K562 (cell line): ENCODE data around the gene P2RX3. TPM values are rescaled to one million over a fixed set of nuclear protein-coding genes. Genes with fewer than 3 reads are reported as not detected.
A peak's percentile ranks its signal among the peaks of the same experiment; 100 is the strongest.

ENCODE experiments used
- ELF1 ChIP-seq: fragments of 200-800 bp; sonication (Bioruptor generic); IDR thresholded peaks from 2 replicates; pipeline ENCODE4 v1.6.1; 2016; ENCODE audit warnings: missing genetic modification characterization, missing compliant biosample characterization
- HDGF ChIP-seq: fragments of 450-650 bp; IDR thresholded peaks from 2 replicates; pipeline ENCODE4 v1.6.1; 2016
- HNRNPUL1 ChIP-seq: fragments of 200-400 bp; formaldehyde crosslinking; IDR thresholded peaks from 2 replicates; pipeline ENCODE4 v1.6.1; 2017; ENCODE audit warnings: low read length
- MEF2D ChIP-seq: conservative IDR thresholded peaks from 2 replicates; pipeline ENCODE4 v1.6.1; 2016; ENCODE audit warnings: low read depth, missing genetic modification characterization, missing compliant biosample characterization
- PPARD ChIP-seq: fragments of 250-450 bp; sonication (Bioruptor Pico); IDR thresholded peaks from 2 replicates; pipeline ENCODE4 v1.8.0; 2022; ENCODE audit warnings: inconsistent platforms, mild to moderate bottlenecking, moderate library complexity
- PRMT5 ChIP-seq: sonication (generic); formaldehyde crosslinking; IDR thresholded peaks from 2 replicates; pipeline ENCODE4 v1.5.0; 2020; ENCODE audit warnings: missing genetic modification reagents
- TGIF2 ChIP-seq: sonication (generic); formaldehyde crosslinking; IDR thresholded peaks from 2 replicates; pipeline ENCODE4 v1.8.1; 2022; ENCODE audit warnings: mild to moderate bottlenecking, missing genetic modification reagents, moderate library complexity
- ZC3H8 ChIP-seq: fragments of 450-650 bp; IDR thresholded peaks from 2 replicates; pipeline ENCODE4 v1.6.1; 2017
- ZMIZ1 ChIP-seq, 2 experiments: fragments of 150-350 bp in 1 of 2; IDR thresholded peaks; 2 replicates each; pipeline ENCODE4 v1.6.1; 2012 to 2016; ENCODE audit warnings: low read depth in 2 of 2, low read length in 2 of 2, mild to moderate bottlenecking in 1 of 2, moderate library complexity in 1 of 2
- ZNF174 ChIP-seq: fragments of 250-450 bp; sonication (Bioruptor Pico); IDR thresholded peaks from 2 replicates; pipeline ENCODE4 v1.4.0; 2020; ENCODE audit warnings: mild to moderate bottlenecking
- ZNF263 ChIP-seq: sonication (generic); formaldehyde crosslinking; IDR thresholded peaks from 2 replicates; pipeline ENCODE4 v1.8.0; 2022; ENCODE audit warnings: mild to moderate bottlenecking, missing genetic modification reagents, borderline replicate concordance
- ZNF324 ChIP-seq: fragments of 250-450 bp; sonication (Bioruptor Pico); IDR thresholded peaks from 2 replicates; pipeline ENCODE4 v1.4.0; 2020; ENCODE audit warnings: mild to moderate bottlenecking
- ZNF592 ChIP-seq: fragments of 450-650 bp; IDR thresholded peaks from 2 replicates; pipeline ENCODE4 v1.6.1; 2017; ENCODE audit warnings: antibody characterized with exemption, mild to moderate bottlenecking
- ZNF696 ChIP-seq: fragments of 250-450 bp; sonication (Bioruptor Pico); conservative IDR thresholded peaks from 2 replicates; pipeline ENCODE4 v1.4.0; 2020; ENCODE audit warnings: mild to moderate bottlenecking, moderate library complexity
- ZNF707 ChIP-seq: fragments of 250-450 bp; sonication (Bioruptor Pico); conservative IDR thresholded peaks from 2 replicates; pipeline ENCODE4 v1.8.0; 2022; ENCODE audit warnings: inconsistent platforms, mild to moderate bottlenecking, moderate library complexity
- ZNF764 ChIP-seq: fragments of 250-450 bp; sonication (Bioruptor Pico); IDR thresholded peaks from 2 replicates; pipeline ENCODE4 v1.4.0; 2020; ENCODE audit warnings: low read depth, mild to moderate bottlenecking, moderate library complexity
- polyA plus RNA-seq, 8 experiments: library from polyadenylated mRNA; depleted of rRNA in 4 of 8; stranded (reverse) in 5 of 8; unstranded in 3 of 8; fragments of >200 nt; fragmentation: Nextera tagmentation in 2 of 8; fragmentation: Illumina TruSeq in 1 of 8; extraction: Ambion mirVana in 2 of 8; extraction: Trizol in 1 of 8; gene quantifications; 2 replicates each; pipeline versions ENCODE4 v1.2.1 to v1.2.3, GENCODE V29; 2011 to 2014; ENCODE audit warnings: inconsistent platforms in 1 of 8, missing spikeins in 1 of 8
- total RNA-seq, 7 experiments: library from RNA; depleted of rRNA in 6 of 7; stranded (reverse); fragments of >200 nt in 6 of 7; fragmentation: Illumina TruSeq in 2 of 7; extraction: Trizol in 2 of 7; gene quantifications; 2 replicates each; pipeline versions ENCODE4 v1.2.1 to v1.2.3, GENCODE V29; 2011 to 2021; ENCODE audit warnings: low replicate concordance in 1 of 7
- TF ChIP-seq, protein P1 (sequence below), 2 experiments: IDR thresholded peaks; 2 replicates each; pipeline ENCODE4 v1.6.1; 2011; ENCODE audit warnings: borderline replicate concordance in 1 of 2, control low read depth in 1 of 2, low read depth in 1 of 2, low read length in 1 of 2, mild to moderate bottlenecking in 1 of 2, mixed read lengths in 1 of 2, moderate library complexity in 1 of 2; ENCODE audit not compliant: insufficient read depth in 1 of 2, insufficient read length in 1 of 2, poor library complexity in 1 of 2, severe bottlenecking in 1 of 2; ENCODE audit errors: extremely low read depth in 1 of 2
- TF ChIP-seq, protein P2 (sequence below): fragments of 450-650 bp; IDR thresholded peaks from 2 replicates; pipeline ENCODE4 v1.6.1; 2014; ENCODE audit warnings: low read depth, mild to moderate bottlenecking, moderate library complexity, borderline replicate concordance

Gene P2RX3
- total and polyA plus RNA-seq, 9 of the 15 experiments (the other 6 are each of a cell fraction or from before 2014, with no cell fraction given): not detected

DNA sequence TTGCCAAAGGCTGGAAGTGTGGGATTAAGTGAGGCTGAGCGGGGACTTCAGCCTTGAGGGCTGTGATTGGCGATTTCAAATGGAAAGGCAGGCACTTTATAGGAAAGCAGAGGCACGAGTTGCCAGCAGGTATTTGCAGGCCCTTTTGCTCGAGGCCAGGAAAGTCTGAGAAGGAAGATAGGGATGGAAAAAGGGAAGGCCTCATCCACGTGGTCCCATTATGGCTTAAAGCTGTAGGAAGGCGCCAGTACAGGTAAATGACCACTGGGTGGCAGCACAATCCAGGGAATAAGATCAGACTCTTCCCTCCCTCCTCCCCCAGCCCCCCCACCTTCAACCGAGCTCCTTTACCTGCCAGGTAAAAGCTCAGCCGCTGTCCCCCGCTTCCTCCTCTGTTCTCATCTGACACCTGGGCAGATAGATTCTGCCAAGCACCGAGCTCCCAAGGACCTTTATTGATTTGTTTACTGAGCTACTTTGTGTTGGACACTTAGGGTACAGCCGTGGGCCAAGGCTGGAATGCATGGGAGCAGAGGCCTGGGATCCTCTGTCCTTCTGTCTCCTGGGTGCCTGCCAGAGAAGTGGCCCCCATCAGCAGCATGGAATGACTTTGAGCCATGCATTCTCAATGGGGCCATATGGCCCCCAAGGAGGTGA is 7.5 kb downstream of the P2RX3 start (continued):
- TF ChIP-seq ELF1 (no peak), ZNF764 (no peak), ZNF696 (no peak), TGIF2 (CRISPR knock-in tag) (no peak), ZNF324 (CRISPR knock-in tag) (no peak), ZMIZ1 (IDR thresholded peaks at IDR 0.05; ENCODE audit: low read depth in 2 of 2, low read length in 2 of 2) (no peak), PPARD (CRISPR knock-in tag) (no peak), ZNF174 (CRISPR knock-in tag) (no peak), PRMT5 (no peak), ZC3H8 (no peak), ZNF263 (peak; percentile 62; the same call in 1 of the 2 replicates), ZNF707 (CRISPR knock-in tag) (no peak), MEF2D (tag) (no peak), HNRNPUL1 (no peak), HDGF (peak; percentile 85; the same call in 1 of the 2 replicates), ZNF592 (no peak)
- TF ChIP-seq, protein P1, sequence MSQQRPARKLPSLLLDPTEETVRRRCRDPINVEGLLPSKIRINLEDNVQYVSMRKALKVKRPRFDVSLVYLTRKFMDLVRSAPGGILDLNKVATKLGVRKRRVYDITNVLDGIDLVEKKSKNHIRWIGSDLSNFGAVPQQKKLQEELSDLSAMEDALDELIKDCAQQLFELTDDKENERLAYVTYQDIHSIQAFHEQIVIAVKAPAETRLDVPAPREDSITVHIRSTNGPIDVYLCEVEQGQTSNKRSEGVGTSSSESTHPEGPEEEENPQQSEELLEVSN (IDR thresholded peaks at IDR 0.05; ENCODE audit: borderline replicate concordance in 1 of 2, extremely low read depth in 1 of 2, insufficient read depth in 1 of 2, insufficient read length in 1 of 2, low read depth in 1 of 2, low read length in 1 of 2, poor library complexity in 1 of 2, severe bottlenecking in 1 of 2): peak in 1 of 2 experiments; percentile 18
- TF ChIP-seq, protein P2, sequence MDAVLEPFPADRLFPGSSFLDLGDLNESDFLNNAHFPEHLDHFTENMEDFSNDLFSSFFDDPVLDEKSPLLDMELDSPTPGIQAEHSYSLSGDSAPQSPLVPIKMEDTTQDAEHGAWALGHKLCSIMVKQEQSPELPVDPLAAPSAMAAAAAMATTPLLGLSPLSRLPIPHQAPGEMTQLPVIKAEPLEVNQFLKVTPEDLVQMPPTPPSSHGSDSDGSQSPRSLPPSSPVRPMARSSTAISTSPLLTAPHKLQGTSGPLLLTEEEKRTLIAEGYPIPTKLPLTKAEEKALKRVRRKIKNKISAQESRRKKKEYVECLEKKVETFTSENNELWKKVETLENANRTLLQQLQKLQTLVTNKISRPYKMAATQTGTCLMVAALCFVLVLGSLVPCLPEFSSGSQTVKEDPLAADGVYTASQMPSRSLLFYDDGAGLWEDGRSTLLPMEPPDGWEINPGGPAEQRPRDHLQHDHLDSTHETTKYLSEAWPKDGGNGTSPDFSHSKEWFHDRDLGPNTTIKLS: no peak
